Subcutaneous abdominal adipose tissue (tissue), 5 donors: ENCODE data around the gene CDH3.

Experiments
- H3K27ac ChIP-seq: one replicate; pipeline ENCODE4 v1.7.0; 2013; ENCODE audit warnings: low read depth, mild to moderate bottlenecking, inconsistent platforms, low read length, moderate library complexity
- H3K27me3 ChIP-seq, 5 donors: one replicate each; pipeline ENCODE4 v1.7.0; 2013; ENCODE audit warnings: low read length in 5 of 5, inconsistent platforms in 1 of 5; ENCODE audit not compliant: control insufficient read depth in 5 of 5, insufficient read depth in 4 of 5
- H3K36me3 ChIP-seq, 5 donors: one replicate each; pipeline ENCODE4 v1.7.0; 2013; ENCODE audit warnings: low read length in 5 of 5; ENCODE audit not compliant: control insufficient read depth in 5 of 5, insufficient read depth in 5 of 5
- H3K4me1 ChIP-seq, 5 donors: one replicate each; pipeline ENCODE4 v1.7.0; 2013; ENCODE audit warnings: low read length in 5 of 5, mild to moderate bottlenecking in 3 of 5, moderate library complexity in 1 of 5; ENCODE audit not compliant: control insufficient read depth in 5 of 5, insufficient read depth in 5 of 5
- H3K4me3 ChIP-seq, 5 donors: one replicate each; pipeline ENCODE4 v1.7.0; 2013; ENCODE audit warnings: low read length in 5 of 5, low read depth in 1 of 5
- H3K9ac ChIP-seq, 5 donors: one replicate each; pipeline ENCODE4 v1.7.0; 2013; ENCODE audit warnings: low read length in 5 of 5, mild to moderate bottlenecking in 4 of 5, moderate library complexity in 3 of 5
- H3K9me3 ChIP-seq, 5 donors: one replicate each; pipeline ENCODE4 v1.7.0; 2013; ENCODE audit warnings: low read length in 5 of 5; ENCODE audit not compliant: control insufficient read depth in 5 of 5
- donor health status: healthy.
- donor health status: healthy.
- donor health status: healthy.
- donor health status: healthy.
- donor health status: healthy.

Gene CDH3

DNA sequence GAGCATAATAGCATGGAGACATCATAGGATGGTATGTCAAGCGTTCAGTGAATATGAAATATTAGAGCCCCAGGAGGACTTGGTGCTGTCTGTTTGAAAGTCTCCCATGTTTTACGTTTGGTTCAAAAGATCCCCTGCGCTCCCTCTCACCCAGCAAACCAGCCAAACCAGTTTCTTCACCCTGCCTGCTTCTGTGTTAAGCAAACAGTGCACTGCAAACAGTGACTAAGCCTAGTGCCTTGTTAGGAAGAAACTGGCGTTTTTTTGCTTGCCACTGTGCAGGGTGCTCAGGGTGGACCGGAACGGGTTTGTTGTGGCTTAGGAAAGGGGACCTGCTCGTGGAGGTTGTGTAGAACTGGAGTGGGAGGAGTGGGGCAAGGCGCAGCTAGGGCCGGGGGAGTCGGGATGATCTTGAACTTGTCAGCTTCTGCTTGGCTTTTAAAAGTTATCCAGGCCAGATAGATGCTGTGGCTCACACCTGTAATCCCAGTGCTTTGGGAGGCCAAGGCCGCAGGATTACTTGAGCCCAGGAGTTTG lies 99.7 kb downstream of the CDH3 start:
- Histone ChIP-seq H3K4me3 (no peak overlapping the region), H3K4me1 (no peaks in the 10 kb centered on the region)

GRCh38 chr16:68746951-68747350 lies 101.8 kb downstream of the CDH3 start:
- Histone ChIP-seq H3K4me3 (no peak overlapping the region), H3K9me3 (no peaks in the 10 kb centered on the region), H3K9ac (no peak overlapping the region), H3K27me3 (peaks cover 0 to 3% (median 0%) of the 10 kb centered on the region in 5 donors), H3K4me1 (no peaks in the 10 kb centered on the region), H3K27ac (no peak overlapping the region), H3K36me3 (no peaks in the 10 kb centered on the region)

More for the DNA sequence above, 99.7 kb downstream of the CDH3 start:
- no peak overlapping the region for H3K27ac ChIP-seq
- no peaks in the 10 kb centered on the region for H3K36me3 ChIP-seq
- no peaks in the 10 kb centered on the region for H3K9me3 ChIP-seq
- peaks cover 0 to 3% (median 0%) of the 10 kb centered on the region in 5 donors for H3K27me3 ChIP-seq
- H3K9ac ChIP-seq: no peak overlapping the region

DNA sequence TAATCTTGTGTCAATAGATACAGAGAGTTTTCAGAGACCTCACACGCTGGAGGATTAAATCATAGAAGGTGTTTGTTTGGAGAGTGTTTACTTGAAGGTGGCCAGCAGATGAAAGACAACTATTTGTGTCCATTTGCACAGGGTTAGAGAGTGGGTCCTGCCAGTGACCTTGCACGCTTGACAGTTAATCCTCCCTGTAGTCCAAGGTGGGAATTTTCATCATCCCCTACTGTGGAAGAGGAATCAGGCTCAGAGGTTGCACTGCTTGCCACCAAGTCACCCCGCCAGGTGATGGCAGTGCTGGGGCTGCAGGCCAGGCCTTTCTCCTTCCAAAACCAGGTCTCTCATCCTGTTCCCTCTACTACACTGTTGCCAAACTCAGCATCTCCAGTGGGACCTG lies 104.3 kb downstream of the CDH3 start:
- peaks cover 0 to 3% (median 0%) of the 10 kb centered on the region in 5 donors for H3K27me3 ChIP-seq
- no peak overlapping the region for H3K27ac ChIP-seq
- no peaks in the 10 kb centered on the region for H3K4me1 ChIP-seq
- H3K4me3 ChIP-seq: no peak overlapping the region
- no peaks in the 10 kb centered on the region for H3K36me3 ChIP-seq
- no peaks in the 10 kb centered on the region for H3K9me3 ChIP-seq
- no peak overlapping the region for H3K9ac ChIP-seq
